ENCODE data around the gene AMBRA1.

GRCh38 chr11:46478196-46478595 is 115.6 kb downstream of the AMBRA1 start:
- TF ChIP-seq EZH2 (IDR thresholded peaks at IDR 0.05; ENCODE audit: borderline replicate concordance, low read depth, low read length, severe bottlenecking) (no peak), CTCF (IDR thresholded peaks at IDR 0.05; ENCODE audit: extremely low read depth in 1 of 2, insufficient read depth in 1 of 2, low read depth in 1 of 2, low read length in 2 of 2) (no peak)
